Measurements from ENCODE around the gene MTHFD1L. TPM values are rescaled to one million over a fixed set of nuclear protein-coding genes. Genes with fewer than 3 reads are reported as not detected.

MTHFD1L gene
- total and polyA plus RNA-seq, 10 donors, result 6.7 to 32.1 (median 13.1) TPM

DNA sequence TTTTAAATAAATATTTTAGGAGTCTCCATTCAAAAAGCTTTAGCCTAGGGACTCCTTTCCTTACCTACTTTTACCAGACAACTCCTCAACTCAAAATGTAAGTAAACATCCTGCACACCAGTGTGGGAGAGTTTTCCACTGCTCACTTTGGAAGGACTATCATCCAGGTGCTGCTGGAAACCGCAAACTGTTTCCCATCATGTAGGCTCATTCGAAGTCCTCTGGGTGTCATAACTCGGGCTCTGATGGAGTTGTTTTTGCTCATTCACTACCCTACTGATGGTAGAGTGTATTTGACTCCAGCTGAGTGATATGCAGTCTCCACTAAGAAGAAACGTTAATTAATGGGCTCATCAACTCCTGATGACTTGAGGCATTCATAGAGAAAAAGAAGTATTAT lies 237.8 kb downstream of the MTHFD1L start:
- intact Hi-C loops (cut with DNase I; ENCODE audit: low total_unique reads), result no loop called here

DNA sequence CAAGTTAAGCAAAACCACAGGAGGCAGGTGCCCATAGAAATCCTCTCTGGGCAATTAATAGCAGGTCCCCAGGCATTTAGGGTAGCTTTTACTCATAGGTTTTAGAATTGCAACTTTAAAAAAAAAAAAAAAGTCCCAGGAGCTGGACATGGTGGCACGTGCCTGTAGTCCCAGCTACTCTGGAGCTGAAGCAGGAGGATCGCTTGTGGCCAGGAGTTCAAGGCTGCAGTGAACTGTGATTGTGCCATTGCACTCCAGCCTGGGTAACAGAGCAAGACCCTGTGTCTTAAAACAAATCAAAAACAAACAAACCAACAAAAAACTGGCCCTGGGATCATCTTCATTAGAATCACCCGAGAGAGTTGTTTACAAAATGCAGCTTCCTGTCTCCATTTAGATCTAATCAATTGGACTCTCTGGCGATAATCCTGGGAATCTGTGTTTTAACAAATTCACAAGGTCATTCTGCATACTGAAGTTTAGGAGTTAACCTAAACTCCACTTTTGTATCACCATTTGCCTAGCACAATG lies 242.5 kb downstream of the MTHFD1L start:
- intact Hi-C loops (cut with DNase I; ENCODE audit: low total_unique reads), result no loop called here
- H3K4me1 ChIP-seq, result no peaks in the 10 kb centered on the region
- no peak overlapping the region for H3K27ac ChIP-seq
- WGBS, 5 donors, result 36 to 73% (median 54%) methylated on average over 4 of the region's 4 CpGs
- no peaks in the 10 kb centered on the region for H3K9me3 ChIP-seq
- H3K36me3 ChIP-seq, result no peaks in the 10 kb centered on the region
- no peak for DNase-seq
- no peak overlapping the region for H3K4me3 ChIP-seq
- TF ChIP-seq, protein P1, sequence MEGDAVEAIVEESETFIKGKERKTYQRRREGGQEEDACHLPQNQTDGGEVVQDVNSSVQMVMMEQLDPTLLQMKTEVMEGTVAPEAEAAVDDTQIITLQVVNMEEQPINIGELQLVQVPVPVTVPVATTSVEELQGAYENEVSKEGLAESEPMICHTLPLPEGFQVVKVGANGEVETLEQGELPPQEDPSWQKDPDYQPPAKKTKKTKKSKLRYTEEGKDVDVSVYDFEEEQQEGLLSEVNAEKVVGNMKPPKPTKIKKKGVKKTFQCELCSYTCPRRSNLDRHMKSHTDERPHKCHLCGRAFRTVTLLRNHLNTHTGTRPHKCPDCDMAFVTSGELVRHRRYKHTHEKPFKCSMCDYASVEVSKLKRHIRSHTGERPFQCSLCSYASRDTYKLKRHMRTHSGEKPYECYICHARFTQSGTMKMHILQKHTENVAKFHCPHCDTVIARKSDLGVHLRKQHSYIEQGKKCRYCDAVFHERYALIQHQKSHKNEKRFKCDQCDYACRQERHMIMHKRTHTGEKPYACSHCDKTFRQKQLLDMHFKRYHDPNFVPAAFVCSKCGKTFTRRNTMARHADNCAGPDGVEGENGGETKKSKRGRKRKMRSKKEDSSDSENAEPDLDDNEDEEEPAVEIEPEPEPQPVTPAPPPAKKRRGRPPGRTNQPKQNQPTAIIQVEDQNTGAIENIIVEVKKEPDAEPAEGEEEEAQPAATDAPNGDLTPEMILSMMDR (IDR thresholded peaks at IDR 0.05 in 8 of 11, conservative IDR thresholded peaks at IDR 0.05 in 3 of 11), result no peak
- TF ChIP-seq POLR2AphosphoS5 (IDR thresholded peaks at IDR 0.05), result no peak
- TF ChIP-seq POLR2A (IDR thresholded peaks at IDR 0.05), result no peak
- H3K27me3 ChIP-seq (replicated peaks in 1 of 7), result no peaks in the 10 kb centered on the region

More for the DNA sequence above, 237.8 kb downstream of the MTHFD1L start:
- Histone ChIP-seq H3K4me1 (no peaks in the 10 kb centered on the region), H3K9me3 (no peaks in the 10 kb centered on the region), H3K36me3 (peaks cover 0 to 19% (median 0%) of the 10 kb centered on the region in 6 donors), H3K27me3 (replicated peaks in 1 of 7) (no peaks in the 10 kb centered on the region), H3K27ac (no peak overlapping the region), H3K4me3 (no peak overlapping the region)
- DNase-seq, result no peak
- 86 to 96% (median 95%) methylated on average over 4 of the region's 4 CpGs for WGBS, 5 donors
- no peak for TF ChIP-seq POLR2AphosphoS5 (IDR thresholded peaks at IDR 0.05)
- TF ChIP-seq POLR2A (IDR thresholded peaks at IDR 0.05), result no peak
- TF ChIP-seq, protein P1 (IDR thresholded peaks at IDR 0.05 in 8 of 11, conservative IDR thresholded peaks at IDR 0.05 in 3 of 11), result no peak

DNA sequence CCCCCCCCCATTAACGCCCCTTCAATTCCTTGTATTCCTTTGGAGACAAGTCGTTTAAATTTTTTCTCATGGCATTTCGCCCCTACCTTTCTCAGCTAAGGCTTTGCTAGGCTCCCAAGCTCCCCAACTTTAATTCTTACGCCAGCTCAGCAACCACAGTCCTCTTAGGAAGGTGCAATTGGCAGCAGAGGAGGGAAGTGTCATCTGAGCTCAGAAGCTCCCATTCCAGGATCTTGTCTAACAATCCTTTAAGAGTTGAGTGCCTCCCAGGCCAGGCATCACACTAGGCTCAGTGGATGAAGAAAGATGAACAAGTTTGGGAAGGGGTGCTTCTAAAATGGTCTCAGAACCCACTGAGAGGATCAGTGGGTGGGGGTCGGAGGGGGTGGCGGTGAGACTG lies 243.0 kb downstream of the MTHFD1L start:
- intact Hi-C loops (cut with DNase I; ENCODE audit: low total_unique reads), result no loop called here
- no peaks in the 10 kb centered on the region for H3K4me1 ChIP-seq
- WGBS, 5 donors, result 71 to 81% (median 76%) methylated on average over 6 of the region's 6 CpGs
- H3K27me3 ChIP-seq (replicated peaks in 1 of 7), result no peaks in the 10 kb centered on the region
- H3K4me3 ChIP-seq, result no peak overlapping the region
- H3K27ac ChIP-seq, result no peak overlapping the region
- DNase-seq, result no peak
- H3K9me3 ChIP-seq, result no peaks in the 10 kb centered on the region
- no peaks in the 10 kb centered on the region for H3K36me3 ChIP-seq
- TF ChIP-seq, protein P1 (IDR thresholded peaks at IDR 0.05 in 8 of 11, conservative IDR thresholded peaks at IDR 0.05 in 3 of 11), result no peak
- TF ChIP-seq POLR2AphosphoS5 (IDR thresholded peaks at IDR 0.05) (no peak), POLR2A (IDR thresholded peaks at IDR 0.05) (no peak)

DNA sequence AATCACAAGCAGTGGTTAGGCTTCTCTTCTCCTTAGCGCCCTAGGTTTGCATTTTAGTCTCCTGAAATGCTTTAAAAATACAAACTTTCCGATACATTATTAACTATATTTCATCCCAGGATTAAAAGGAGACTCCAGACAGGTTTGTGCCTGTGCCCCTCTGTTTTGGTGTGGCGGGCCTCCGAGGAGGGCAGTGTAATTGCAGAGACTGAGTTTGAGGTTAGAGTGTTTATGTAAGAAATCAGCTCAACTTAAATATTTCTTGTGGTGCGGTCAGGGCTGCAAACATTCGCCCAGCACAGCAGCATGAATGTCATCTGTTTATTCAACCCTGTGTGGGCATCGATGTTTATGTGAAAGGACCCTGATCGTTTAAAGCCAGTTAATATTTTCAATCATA lies 243.9 kb downstream of the MTHFD1L start:
- no peaks in the 10 kb centered on the region for H3K4me1 ChIP-seq
- 87 to 90% (median 88%) methylated on average over 8 of the region's 8 CpGs for WGBS, 5 donors
- H3K4me3 ChIP-seq, result no peak overlapping the region
- intact Hi-C loops (cut with DNase I; ENCODE audit: low total_unique reads), result no loop called here
- no peaks in the 10 kb centered on the region for H3K27me3 ChIP-seq (replicated peaks in 1 of 7)
- TF ChIP-seq POLR2A (IDR thresholded peaks at IDR 0.05) (no peak), POLR2AphosphoS5 (IDR thresholded peaks at IDR 0.05) (no peak)
- TF ChIP-seq, protein P1 (IDR thresholded peaks at IDR 0.05 in 8 of 11, conservative IDR thresholded peaks at IDR 0.05 in 3 of 11), result no peak
- no peaks in the 10 kb centered on the region for H3K9me3 ChIP-seq
- H3K36me3 ChIP-seq, result no peaks in the 10 kb centered on the region
- no peak for DNase-seq
- no peak overlapping the region for H3K27ac ChIP-seq
